Measurements from ENCODE around the gene RNF207. TPM values are rescaled to one million over a fixed set of nuclear protein-coding genes. Genes with fewer than 3 reads are reported as not detected.

The RNF207 gene
- total RNA-seq, 1 experiment from 2014 or later, result 53.1 TPM

- Histone ChIP-seq H3K4me1 (replicated peaks; ENCODE audit: insufficient read depth) (no peaks in the 10 kb centered on the region), H3K4me2 (no peak overlapping the region), H3F3A (ENCODE audit: insufficient read depth, low read depth) (no peaks in the 10 kb centered on the region), H2AFZ (no peak overlapping the region), H3K27ac (no peak overlapping the region), H3K79me2 (ENCODE audit: low read depth) (no peaks in the 10 kb centered on the region), H3K9me2 (ENCODE audit: insufficient read depth) (no peaks in the 10 kb centered on the region), H3K9me3 (ENCODE audit: insufficient read depth, low read depth) (no peaks in the 10 kb centered on the region), H3K4me3 (no peak overlapping the region), H4K20me1 (ENCODE audit: insufficient read depth) (no peaks in the 10 kb centered on the region), H3K27me3 (ENCODE audit: insufficient read depth, low read depth) (no peaks in the 10 kb centered on the region), H3K36me3 (ENCODE audit: low read depth) (no peaks in the 10 kb centered on the region)
- intact Hi-C loops (cut with micrococcal nuclease; ENCODE audit: unreplicated experiment), result no loop called here
- ChIA-PET CTCF (no interaction called here), POLR2A (ENCODE audit: unreplicated experiment) (no interaction called here)
- DNase-seq, result no peak
- TF ChIP-seq EZH2 (IDR thresholded peaks at IDR 0.05; ENCODE audit: low read depth), result no peak
- TF ChIP-seq CTCF (conservative IDR thresholded peaks at IDR 0.05), result no peak
- BruUV-seq (replicated peaks), result no TSS peak
These were observed 47.5 kb downstream of the RNF207 start for GRCh38 chr1:6253380-6253779.

GRCh38 chr1:6254691-6255090 is 48.8 kb downstream of the RNF207 start:
- CTCF ChIA-PET, result no interaction called here
- H3K4me1 ChIP-seq (replicated peaks; ENCODE audit: insufficient read depth), result no peaks in the 10 kb centered on the region
- no peaks in the 10 kb centered on the region for H3K79me2 ChIP-seq (ENCODE audit: low read depth)
- no TSS peak for BruUV-seq (replicated peaks)
- no peaks in the 10 kb centered on the region for H3K9me3 ChIP-seq (ENCODE audit: insufficient read depth, low read depth)
- H3F3A ChIP-seq (ENCODE audit: insufficient read depth, low read depth), result 0 out of 2 replicates have a peak, but pooled peaks cover 4% of the 10 kb centered on the region
- no peak overlapping the region for H2AFZ ChIP-seq
- TF ChIP-seq EZH2 (IDR thresholded peaks at IDR 0.05; ENCODE audit: low read depth), result no peak
- TF ChIP-seq CTCF (conservative IDR thresholded peaks at IDR 0.05), result no peak
- H3K4me3 ChIP-seq, result no peak overlapping the region
- H3K9me2 ChIP-seq (ENCODE audit: insufficient read depth), result no peaks in the 10 kb centered on the region
- H4K20me1 ChIP-seq (ENCODE audit: insufficient read depth), result no peaks in the 10 kb centered on the region
- H3K36me3 ChIP-seq (ENCODE audit: low read depth), result no peaks in the 10 kb centered on the region
- no peak overlapping the region for H3K27ac ChIP-seq
- H3K4me2 ChIP-seq, result no peak overlapping the region
- POLR2A ChIA-PET (ENCODE audit: unreplicated experiment), result no interaction called here
- no peak for DNase-seq
- intact Hi-C loops (cut with micrococcal nuclease; ENCODE audit: unreplicated experiment), result no loop called here
- H3K27me3 ChIP-seq (ENCODE audit: insufficient read depth, low read depth), result no peaks in the 10 kb centered on the region

GRCh38 chr1:6256645-6257044 is 50.7 kb downstream of the RNF207 start:
- ChIA-PET POLR2A (ENCODE audit: unreplicated experiment) (no interaction called here), CTCF (no interaction called here)
- Histone ChIP-seq H2AFZ (no peak overlapping the region), H3K9me2 (ENCODE audit: insufficient read depth) (no peaks in the 10 kb centered on the region), H3K4me3 (no peak overlapping the region), H3K36me3 (ENCODE audit: low read depth) (no peaks in the 10 kb centered on the region), H3K9me3 (ENCODE audit: insufficient read depth, low read depth) (no peaks in the 10 kb centered on the region), H3K4me2 (no peak overlapping the region), H3K4me1 (replicated peaks; ENCODE audit: insufficient read depth) (no peaks in the 10 kb centered on the region), H3K27me3 (ENCODE audit: insufficient read depth, low read depth) (no peaks in the 10 kb centered on the region), H3K79me2 (ENCODE audit: low read depth) (no peaks in the 10 kb centered on the region), H4K20me1 (ENCODE audit: insufficient read depth) (no peaks in the 10 kb centered on the region), H3K27ac (no peak overlapping the region), H3F3A (ENCODE audit: insufficient read depth, low read depth) (0 out of 2 replicates have a peak, but pooled peaks cover 5% of the 10 kb centered on the region)
- BruUV-seq (replicated peaks), result no TSS peak
- intact Hi-C loops (cut with micrococcal nuclease; ENCODE audit: unreplicated experiment), result no loop called here
- DNase-seq, result no peak
- no peak for TF ChIP-seq CTCF (conservative IDR thresholded peaks at IDR 0.05)
- no peak for TF ChIP-seq EZH2 (IDR thresholded peaks at IDR 0.05; ENCODE audit: low read depth)

Measured in PC-9 (cell line).